ENCODE data around the gene RGS1. TPM values are rescaled to one million over a fixed set of nuclear protein-coding genes. Genes with fewer than 3 reads are reported as not detected.

RGS1 gene
- total RNA-seq, 1 experiment from 2014 or later, result not detected

- no peaks in the 10 kb centered on the region for H3K36me3 ChIP-seq (ENCODE audit: control insufficient read depth in 1 of 2, insufficient read depth in 2 of 2, low read length in 2 of 2)
- no peak overlapping the region for H3K9ac ChIP-seq (ENCODE audit: low read length)
- H3K9me3 ChIP-seq (ENCODE audit: control insufficient read depth in 1 of 2, insufficient read depth in 1 of 2, low read depth in 1 of 2, low read length in 2 of 2), result no peaks in the 10 kb centered on the region
- H4K20me1 ChIP-seq (ENCODE audit: insufficient read depth), result no peaks in the 10 kb centered on the region
- no peak overlapping the region for H3K27ac ChIP-seq (ENCODE audit: low read depth, low read length)
- H2AFZ ChIP-seq (ENCODE audit: low read depth, low read length, poor library complexity, severe bottlenecking), result no peak overlapping the region
- POLR2A ChIA-PET, result no interaction called here
- CTCF ChIA-PET, result no interaction called here
- BruUV-seq (replicated peaks), result no TSS peak
- ATAC-seq, result no peak
- no peaks in the 10 kb centered on the region for H3K79me2 ChIP-seq (ENCODE audit: insufficient read depth, low read length)
- no peak for TF ChIP-seq EGR1 (IDR thresholded peaks at IDR 0.05; ENCODE audit: low read depth)
- no peak for TF ChIP-seq FOSL1 (IDR thresholded peaks at IDR 0.05; ENCODE audit: low read depth)
- TF ChIP-seq CBX3 (IDR thresholded peaks at IDR 0.05; ENCODE audit: low read depth), result no peak
- no peak for TF ChIP-seq JUND (IDR thresholded peaks at IDR 0.05)
- TF ChIP-seq, protein P1, sequence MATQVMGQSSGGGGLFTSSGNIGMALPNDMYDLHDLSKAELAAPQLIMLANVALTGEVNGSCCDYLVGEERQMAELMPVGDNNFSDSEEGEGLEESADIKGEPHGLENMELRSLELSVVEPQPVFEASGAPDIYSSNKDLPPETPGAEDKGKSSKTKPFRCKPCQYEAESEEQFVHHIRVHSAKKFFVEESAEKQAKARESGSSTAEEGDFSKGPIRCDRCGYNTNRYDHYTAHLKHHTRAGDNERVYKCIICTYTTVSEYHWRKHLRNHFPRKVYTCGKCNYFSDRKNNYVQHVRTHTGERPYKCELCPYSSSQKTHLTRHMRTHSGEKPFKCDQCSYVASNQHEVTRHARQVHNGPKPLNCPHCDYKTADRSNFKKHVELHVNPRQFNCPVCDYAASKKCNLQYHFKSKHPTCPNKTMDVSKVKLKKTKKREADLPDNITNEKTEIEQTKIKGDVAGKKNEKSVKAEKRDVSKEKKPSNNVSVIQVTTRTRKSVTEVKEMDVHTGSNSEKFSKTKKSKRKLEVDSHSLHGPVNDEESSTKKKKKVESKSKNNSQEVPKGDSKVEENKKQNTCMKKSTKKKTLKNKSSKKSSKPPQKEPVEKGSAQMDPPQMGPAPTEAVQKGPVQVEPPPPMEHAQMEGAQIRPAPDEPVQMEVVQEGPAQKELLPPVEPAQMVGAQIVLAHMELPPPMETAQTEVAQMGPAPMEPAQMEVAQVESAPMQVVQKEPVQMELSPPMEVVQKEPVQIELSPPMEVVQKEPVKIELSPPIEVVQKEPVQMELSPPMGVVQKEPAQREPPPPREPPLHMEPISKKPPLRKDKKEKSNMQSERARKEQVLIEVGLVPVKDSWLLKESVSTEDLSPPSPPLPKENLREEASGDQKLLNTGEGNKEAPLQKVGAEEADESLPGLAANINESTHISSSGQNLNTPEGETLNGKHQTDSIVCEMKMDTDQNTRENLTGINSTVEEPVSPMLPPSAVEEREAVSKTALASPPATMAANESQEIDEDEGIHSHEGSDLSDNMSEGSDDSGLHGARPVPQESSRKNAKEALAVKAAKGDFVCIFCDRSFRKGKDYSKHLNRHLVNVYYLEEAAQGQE (IDR thresholded peaks at IDR 0.05; ENCODE audit: low read depth), result no peak
- RAD21 ChIA-PET (ENCODE audit: low non-redundant PET in 1 of 2, low total read pairs in 2 of 2, uncharacterized antibody in 2 of 2, unreplicated experiment in 2 of 2), result no interaction called here
- no peaks in the 10 kb centered on the region for H3K4me1 ChIP-seq (ENCODE audit: control insufficient read depth in 1 of 2, insufficient read depth in 2 of 2, low read length in 2 of 2)
- H3K4me2 ChIP-seq (ENCODE audit: low read length), result no peak overlapping the region
- no peaks in the 10 kb centered on the region for H3K9me2 ChIP-seq (ENCODE audit: insufficient read depth)
- H3K27me3 ChIP-seq (ENCODE audit: insufficient read depth, low read length), result no peaks in the 10 kb centered on the region
- intact Hi-C loops (cut with micrococcal nuclease), result no loop called here
- H3K4me3 ChIP-seq (replicated peaks in 1 of 2; ENCODE audit: low read depth in 1 of 2, low read length in 2 of 2), result no peak overlapping the region
- DNase-seq (ENCODE audit: low read depth, low spot score), result no peak
Measured at GRCh38 chr1:192589813-192590212, 14.2 kb downstream of the RGS1 start.

- H2AFZ ChIP-seq (ENCODE audit: low read depth, low read length, poor library complexity, severe bottlenecking), result no peak overlapping the region
- no peaks in the 10 kb centered on the region for H3K9me2 ChIP-seq (ENCODE audit: insufficient read depth)
- H3K4me1 ChIP-seq (ENCODE audit: control insufficient read depth in 1 of 2, insufficient read depth in 2 of 2, low read length in 2 of 2), result no peaks in the 10 kb centered on the region
- H3K79me2 ChIP-seq (ENCODE audit: insufficient read depth, low read length), result no peaks in the 10 kb centered on the region
- RAD21 ChIA-PET (ENCODE audit: low non-redundant PET in 1 of 2, low total read pairs in 2 of 2, uncharacterized antibody in 2 of 2, unreplicated experiment in 2 of 2), result no interaction called here
- ATAC-seq (no peak), DNase-seq (ENCODE audit: low read depth, low spot score) (no peak)
- H3K36me3 ChIP-seq (ENCODE audit: control insufficient read depth in 1 of 2, insufficient read depth in 2 of 2, low read length in 2 of 2), result no peaks in the 10 kb centered on the region
- H3K4me3 ChIP-seq (replicated peaks in 1 of 2; ENCODE audit: low read depth in 1 of 2, low read length in 2 of 2), result no peak overlapping the region
- intact Hi-C loops (cut with micrococcal nuclease), result no loop called here
- H3K9ac ChIP-seq (ENCODE audit: low read length), result no peak overlapping the region
- no peaks in the 10 kb centered on the region for H3K9me3 ChIP-seq (ENCODE audit: control insufficient read depth in 1 of 2, insufficient read depth in 1 of 2, low read depth in 1 of 2, low read length in 2 of 2)
- no peak overlapping the region for H3K27ac ChIP-seq (ENCODE audit: low read depth, low read length)
- BruUV-seq (replicated peaks), result no TSS peak
- H4K20me1 ChIP-seq (ENCODE audit: insufficient read depth), result no peaks in the 10 kb centered on the region
- POLR2A ChIA-PET, result no interaction called here
- TF ChIP-seq RAD21 (IDR thresholded peaks at IDR 0.05; ENCODE audit: low read depth), result no peak
- TF ChIP-seq EZH2phosphoT487 (IDR thresholded peaks at IDR 0.05; ENCODE audit: borderline replicate concordance), result no peak
- TF ChIP-seq ZFX (IDR thresholded peaks at IDR 0.05), result no peak
- CTCF ChIA-PET, result no interaction called here
- H3K4me2 ChIP-seq (ENCODE audit: low read length), result no peak overlapping the region
- no peaks in the 10 kb centered on the region for H3K27me3 ChIP-seq (ENCODE audit: insufficient read depth, low read length)
Measured at GRCh38 chr1:192592517-192592916, 16.9 kb downstream of the RGS1 start.

Measured in HCT116 (cell line).